WTC11 (cell line): Measurements from ENCODE around the gene MRPL51. TPM values are rescaled to one million over a fixed set of nuclear protein-coding genes. Genes with fewer than 3 reads are reported as not detected.

Source experiments
- ATAC-seq: fragments of 200-7000 bp; cut with Tn5 transposase; 2 replicates; pipeline ENCODE4 v1.10.0; 2021; ENCODE audit warnings: mild to moderate bottlenecking, moderate library complexity
- CTCF ChIA-PET: fragments of 300-600 bp; sonication (Branson Sonifier 250); formaldehyde crosslinking; loops from one replicate; lab custom pipeline; 2021; ENCODE audit warnings: antibody characterized with exemption; lab: Charles Lee
- POLR2A ChIA-PET: fragments of 350-600 bp; sonication (Branson Sonifier 250); formaldehyde crosslinking; loops from one replicate; lab custom pipeline; 2021; ENCODE audit warnings: antibody characterized with exemption; lab: Charles Lee
- DNase-seq: peaks from one replicate; pipeline ENCODE4 v3.0.0; 2021; ENCODE audit warnings: low spot score
- H3K27ac Mint-ChIP-seq: 2 replicates; pipeline ENCODE4 v1.8.0; 2021; ENCODE audit warnings: mixed read lengths
- H3K27me3 Mint-ChIP-seq: 2 replicates; pipeline ENCODE4 v1.8.0; 2021; ENCODE audit warnings: low read depth, mild to moderate bottlenecking, moderate library complexity, mixed read lengths
- H3K36me3 Mint-ChIP-seq: 2 replicates; pipeline ENCODE4 v1.8.0; 2021; ENCODE audit warnings: mixed read lengths
- H3K4me1 Mint-ChIP-seq: 2 replicates; pipeline ENCODE4 v1.8.0; 2022; ENCODE audit warnings: mixed read lengths
- H3K4me3 Mint-ChIP-seq: 2 replicates; pipeline ENCODE4 v1.8.0; 2021; ENCODE audit warnings: mild to moderate bottlenecking, moderate library complexity, mixed read lengths
- H3K9me3 Mint-ChIP-seq: 2 replicates; pipeline ENCODE4 v1.8.0; 2021; ENCODE audit warnings: mixed read lengths
- FOXJ3 ChIP-seq: sonication (generic); formaldehyde crosslinking; IDR thresholded peaks from 2 replicates; pipeline ENCODE4 v1.9.0; 2021; ENCODE audit warnings: missing genetic modification reagents, mild to moderate bottlenecking, borderline replicate concordance
- NR3C1 ChIP-seq: sonication (generic); formaldehyde crosslinking; conservative IDR thresholded peaks from 2 replicates; pipeline ENCODE4 v1.8.1; 2023; ENCODE audit warnings: low read depth, mild to moderate bottlenecking, missing genetic modification reagents
- SMAD4 ChIP-seq: sonication (generic); formaldehyde crosslinking; IDR thresholded peaks from 2 replicates; pipeline ENCODE4 v1.8.0; 2022; ENCODE audit warnings: mild to moderate bottlenecking, missing genetic modification reagents
- SP1 ChIP-seq: sonication (generic); formaldehyde crosslinking; conservative IDR thresholded peaks from 2 replicates; pipeline ENCODE4 v1.8.1; 2022; ENCODE audit warnings: missing genetic modification reagents
- TEAD1 ChIP-seq: sonication (generic); formaldehyde crosslinking; IDR thresholded peaks from 2 replicates; pipeline ENCODE4 v1.8.0; 2022; ENCODE audit warnings: mild to moderate bottlenecking, missing genetic modification reagents
- TEAD4 ChIP-seq: sonication (generic); formaldehyde crosslinking; IDR thresholded peaks from 2 replicates; pipeline ENCODE4 v1.8.0; 2022; ENCODE audit warnings: mild to moderate bottlenecking, missing genetic modification reagents
- ZNF138 ChIP-seq: sonication (generic); formaldehyde crosslinking; conservative IDR thresholded peaks from 2 replicates; pipeline ENCODE4 v1.8.1; 2022; ENCODE audit warnings: mild to moderate bottlenecking, moderate library complexity, missing genetic modification reagents
- ZNF263 ChIP-seq: sonication (generic); formaldehyde crosslinking; IDR thresholded peaks from 2 replicates; pipeline ENCODE4 v1.8.1; 2022; ENCODE audit warnings: low read depth, mild to moderate bottlenecking, moderate library complexity, missing genetic modification reagents
- ZNF317 ChIP-seq: sonication (generic); formaldehyde crosslinking; IDR thresholded peaks from 2 replicates; pipeline ENCODE4 v1.8.1; 2023; ENCODE audit warnings: low read depth, mild to moderate bottlenecking, moderate library complexity, missing genetic modification reagents, borderline replicate concordance
- ZNF416 ChIP-seq: fragments of 250-450 bp; sonication (Bioruptor Pico); IDR thresholded peaks from 2 replicates; pipeline ENCODE4 v1.9.0; 2021; ENCODE audit warnings: mild to moderate bottlenecking, inconsistent platforms
- total RNA-seq: library from RNA; stranded (reverse); gene quantifications from 3 replicates; pipeline ENCODE4 v1.2.3, GENCODE V29; 2021
- TF ChIP-seq, protein P1 (sequence below): sonication (generic); formaldehyde crosslinking; IDR thresholded peaks from 2 replicates; pipeline ENCODE4 v1.8.0; 2023; ENCODE audit warnings: mild to moderate bottlenecking, missing genetic modification reagents
- TF ChIP-seq, protein P2 (sequence below): sonication (generic); formaldehyde crosslinking; IDR thresholded peaks from 2 replicates; pipeline ENCODE4 v1.8.1; 2022; ENCODE audit warnings: missing genetic modification reagents, borderline replicate concordance
- TF ChIP-seq, protein P3 (sequence below): sonication (generic); formaldehyde crosslinking; conservative IDR thresholded peaks from 2 replicates; pipeline ENCODE4 v1.8.1; 2022; ENCODE audit warnings: mild to moderate bottlenecking, missing genetic modification reagents
- TF ChIP-seq, protein P4 (sequence below): sonication (generic); formaldehyde crosslinking; IDR thresholded peaks from 2 replicates; pipeline ENCODE4 v1.8.0; 2023; ENCODE audit warnings: missing genetic modification reagents
- TF ChIP-seq, protein P5 (sequence below): sonication (generic); formaldehyde crosslinking; IDR thresholded peaks from 2 replicates; pipeline ENCODE4 v1.8.0; 2022; ENCODE audit warnings: mild to moderate bottlenecking, missing genetic modification reagents
- TF ChIP-seq, protein P6 (sequence below): sonication (generic); formaldehyde crosslinking; IDR thresholded peaks from 2 replicates; pipeline ENCODE4 v1.8.1; 2023; ENCODE audit warnings: mild to moderate bottlenecking, missing genetic modification reagents, moderate library complexity

The MRPL51 gene
- total RNA-seq, 1 experiment from 2014 or later, result 290 TPM

DNA sequence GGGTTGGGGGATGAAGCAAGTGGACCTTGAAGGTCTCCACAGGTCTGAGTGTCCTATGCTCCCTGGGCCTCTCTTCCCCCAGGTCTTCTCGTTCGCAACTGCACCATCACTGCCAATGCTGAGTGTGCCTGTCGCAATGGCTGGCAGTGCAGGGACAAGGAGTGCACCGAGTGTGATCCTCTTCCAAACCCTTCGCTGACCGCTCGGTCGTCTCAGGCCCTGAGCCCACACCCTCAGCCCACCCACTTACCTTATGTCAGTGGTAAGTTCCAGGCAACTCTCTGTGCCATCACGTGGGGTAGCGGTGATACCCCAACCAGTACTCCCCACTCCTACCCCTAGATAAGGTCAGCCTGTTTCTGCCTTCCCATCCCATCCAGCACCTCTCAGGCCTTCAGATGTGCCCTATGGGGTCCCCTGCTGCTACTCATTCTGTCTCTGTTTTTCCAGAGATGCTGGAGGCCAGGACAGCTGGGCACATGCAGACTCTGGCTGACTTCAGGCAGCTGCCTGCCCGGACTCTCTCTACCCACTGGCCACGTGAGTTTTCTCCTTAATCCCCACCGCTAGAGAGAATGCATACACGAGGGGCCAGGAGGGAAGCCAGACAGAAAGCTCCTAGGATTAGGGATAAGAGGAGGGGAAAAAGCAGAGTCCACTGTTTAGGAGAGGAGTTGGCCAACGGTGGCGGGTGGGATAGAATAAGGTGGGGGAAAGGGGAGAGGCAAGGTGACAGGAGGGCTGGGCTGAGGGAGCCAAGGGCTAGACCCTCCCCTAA lies 42.8 kb downstream of the MRPL51 start (continued):
- TF ChIP-seq, protein P1, sequence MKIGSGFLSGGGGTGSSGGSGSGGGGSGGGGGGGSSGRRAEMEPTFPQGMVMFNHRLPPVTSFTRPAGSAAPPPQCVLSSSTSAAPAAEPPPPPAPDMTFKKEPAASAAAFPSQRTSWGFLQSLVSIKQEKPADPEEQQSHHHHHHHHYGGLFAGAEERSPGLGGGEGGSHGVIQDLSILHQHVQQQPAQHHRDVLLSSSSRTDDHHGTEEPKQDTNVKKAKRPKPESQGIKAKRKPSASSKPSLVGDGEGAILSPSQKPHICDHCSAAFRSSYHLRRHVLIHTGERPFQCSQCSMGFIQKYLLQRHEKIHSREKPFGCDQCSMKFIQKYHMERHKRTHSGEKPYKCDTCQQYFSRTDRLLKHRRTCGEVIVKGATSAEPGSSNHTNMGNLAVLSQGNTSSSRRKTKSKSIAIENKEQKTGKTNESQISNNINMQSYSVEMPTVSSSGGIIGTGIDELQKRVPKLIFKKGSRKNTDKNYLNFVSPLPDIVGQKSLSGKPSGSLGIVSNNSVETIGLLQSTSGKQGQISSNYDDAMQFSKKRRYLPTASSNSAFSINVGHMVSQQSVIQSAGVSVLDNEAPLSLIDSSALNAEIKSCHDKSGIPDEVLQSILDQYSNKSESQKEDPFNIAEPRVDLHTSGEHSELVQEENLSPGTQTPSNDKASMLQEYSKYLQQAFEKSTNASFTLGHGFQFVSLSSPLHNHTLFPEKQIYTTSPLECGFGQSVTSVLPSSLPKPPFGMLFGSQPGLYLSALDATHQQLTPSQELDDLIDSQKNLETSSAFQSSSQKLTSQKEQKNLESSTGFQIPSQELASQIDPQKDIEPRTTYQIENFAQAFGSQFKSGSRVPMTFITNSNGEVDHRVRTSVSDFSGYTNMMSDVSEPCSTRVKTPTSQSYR (CRISPR knock-in tag), result no peak
- no peak for TF ChIP-seq TEAD4 (CRISPR knock-in tag)

DNA sequence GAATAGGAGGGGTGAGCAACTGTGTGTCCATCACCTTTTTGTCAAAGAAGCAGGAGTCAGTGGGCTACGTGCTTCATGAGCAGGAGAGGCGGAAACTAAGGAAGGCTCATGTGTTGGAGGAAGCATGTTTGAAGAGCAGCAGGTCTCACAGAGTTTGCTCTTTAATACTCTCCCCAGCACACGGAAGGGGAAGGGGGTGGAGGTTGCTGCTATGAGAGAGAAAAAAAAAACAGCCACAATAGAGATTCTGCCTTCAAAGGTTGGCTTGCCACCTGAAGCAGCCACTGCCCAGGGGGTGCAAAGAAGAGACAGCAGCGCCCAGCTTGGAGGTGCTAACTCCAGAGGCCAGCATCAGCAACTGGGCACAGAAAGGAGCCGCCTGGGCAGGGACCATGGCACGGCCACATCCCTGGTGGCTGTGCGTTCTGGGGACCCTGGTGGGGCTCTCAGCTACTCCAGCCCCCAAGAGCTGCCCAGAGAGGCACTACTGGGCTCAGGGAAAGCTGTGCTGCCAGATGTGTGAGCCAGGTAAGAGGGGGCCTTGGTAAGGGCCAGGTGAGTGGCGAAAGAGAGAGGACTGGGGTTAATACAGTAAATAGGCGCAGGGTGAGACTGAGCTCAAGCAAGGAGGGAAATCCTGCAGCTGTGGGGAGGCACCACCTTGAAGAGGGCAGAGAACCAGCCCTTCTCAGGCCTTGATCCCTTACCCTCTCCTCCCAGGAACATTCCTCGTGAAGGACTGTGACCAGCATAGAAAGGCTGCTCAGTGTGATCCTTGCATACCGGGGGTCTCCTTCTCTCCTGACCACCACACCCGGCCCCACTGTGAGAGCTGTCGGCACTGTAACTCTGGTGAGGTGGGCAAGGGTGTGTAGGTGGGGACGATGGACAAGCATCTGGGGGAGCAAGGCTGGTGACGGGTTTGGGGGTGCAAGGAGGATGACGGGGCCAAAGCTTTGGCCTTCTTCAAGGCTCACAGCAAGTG lies 48.1 kb downstream of the MRPL51 start, which contains the start of gene CD27:
CD27 (plus strand) TSS at position 252 of the 985 bp plus-strand sequence; CDS start at position 393, 141 bp downstream.
- no peaks in the 10 kb centered on the region for H3K9me3 Mint-ChIP-seq
- no peaks in the 10 kb centered on the region for H3K27me3 Mint-ChIP-seq
- TF ChIP-seq ZNF263 (CRISPR knock-in tag) (no peak), SMAD4 (CRISPR knock-in tag) (no peak), SP1 (no peak), NR3C1 (no peak), ZNF138 (CRISPR knock-in tag) (no peak), TEAD1 (no peak), ZNF317 (CRISPR knock-in tag) (no peak), FOXJ3 (CRISPR knock-in tag) (no peak), ZNF416 (no peak)
- TF ChIP-seq, protein P2, sequence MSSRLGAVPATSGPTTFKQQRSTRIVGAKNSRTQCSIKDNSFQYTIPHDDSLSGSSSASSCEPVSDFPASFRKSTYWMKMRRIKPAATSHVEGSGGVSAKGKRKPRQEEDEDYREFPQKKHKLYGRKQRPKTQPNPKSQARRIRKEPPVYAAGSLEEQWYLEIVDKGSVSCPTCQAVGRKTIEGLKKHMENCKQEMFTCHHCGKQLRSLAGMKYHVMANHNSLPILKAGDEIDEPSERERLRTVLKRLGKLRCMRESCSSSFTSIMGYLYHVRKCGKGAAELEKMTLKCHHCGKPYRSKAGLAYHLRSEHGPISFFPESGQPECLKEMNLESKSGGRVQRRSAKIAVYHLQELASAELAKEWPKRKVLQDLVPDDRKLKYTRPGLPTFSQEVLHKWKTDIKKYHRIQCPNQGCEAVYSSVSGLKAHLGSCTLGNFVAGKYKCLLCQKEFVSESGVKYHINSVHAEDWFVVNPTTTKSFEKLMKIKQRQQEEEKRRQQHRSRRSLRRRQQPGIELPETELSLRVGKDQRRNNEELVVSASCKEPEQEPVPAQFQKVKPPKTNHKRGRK (CRISPR knock-in tag), result no peak
- TF ChIP-seq, protein P3, sequence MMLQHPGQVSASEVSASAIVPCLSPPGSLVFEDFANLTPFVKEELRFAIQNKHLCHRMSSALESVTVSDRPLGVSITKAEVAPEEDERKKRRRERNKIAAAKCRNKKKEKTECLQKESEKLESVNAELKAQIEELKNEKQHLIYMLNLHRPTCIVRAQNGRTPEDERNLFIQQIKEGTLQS (CRISPR knock-in tag), result no peak
- TF ChIP-seq, protein P4, sequence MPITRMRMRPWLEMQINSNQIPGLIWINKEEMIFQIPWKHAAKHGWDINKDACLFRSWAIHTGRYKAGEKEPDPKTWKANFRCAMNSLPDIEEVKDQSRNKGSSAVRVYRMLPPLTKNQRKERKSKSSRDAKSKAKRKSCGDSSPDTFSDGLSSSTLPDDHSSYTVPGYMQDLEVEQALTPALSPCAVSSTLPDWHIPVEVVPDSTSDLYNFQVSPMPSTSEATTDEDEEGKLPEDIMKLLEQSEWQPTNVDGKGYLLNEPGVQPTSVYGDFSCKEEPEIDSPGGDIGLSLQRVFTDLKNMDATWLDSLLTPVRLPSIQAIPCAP (CRISPR knock-in tag), result no peak
- TF ChIP-seq, protein P5, sequence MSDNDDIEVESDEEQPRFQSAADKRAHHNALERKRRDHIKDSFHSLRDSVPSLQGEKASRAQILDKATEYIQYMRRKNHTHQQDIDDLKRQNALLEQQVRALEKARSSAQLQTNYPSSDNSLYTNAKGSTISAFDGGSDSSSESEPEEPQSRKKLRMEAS, result no peak
- TF ChIP-seq, protein P6, sequence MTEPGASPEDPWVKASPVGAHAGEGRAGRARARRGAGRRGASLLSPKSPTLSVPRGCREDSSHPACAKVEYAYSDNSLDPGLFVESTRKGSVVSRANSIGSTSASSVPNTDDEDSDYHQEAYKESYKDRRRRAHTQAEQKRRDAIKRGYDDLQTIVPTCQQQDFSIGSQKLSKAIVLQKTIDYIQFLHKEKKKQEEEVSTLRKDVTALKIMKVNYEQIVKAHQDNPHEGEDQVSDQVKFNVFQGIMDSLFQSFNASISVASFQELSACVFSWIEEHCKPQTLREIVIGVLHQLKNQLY (CRISPR knock-in tag), result no peak
- TF ChIP-seq, all 79 proteins: peak for 0
- peaks cover 11% of the 10 kb centered on the region for H3K4me1 Mint-ChIP-seq
- H3K4me3 Mint-ChIP-seq, result no peak within 1 kb of the TSS
- ChIA-PET POLR2A (no interaction called here), CTCF (interaction anchor here (1.6 to 5.5 kb wide), 3 partner anchors 11 to 21 kb away, joined by 3 to 25 read pairs (median 13); no protein-coding TSS in a partner anchor)
- peak; percentile 5 for DNase-seq
- no peaks in the 10 kb centered on the region for H3K36me3 Mint-ChIP-seq
- H3K27ac Mint-ChIP-seq, result no peak within 1 kb of the TSS; the same call in none of the 2 replicates
- ATAC-seq, result no peak
